Testis (tissue), 3 donors: ENCODE results near the gene FSTL5. TPM values are rescaled to one million over a fixed set of nuclear protein-coding genes. Genes with fewer than 3 reads are reported as not detected.

Experiments
- DNase-seq: peaks from one replicate; pipeline ENCODE4 v3.0.0-alpha.2; 2019
- H3K27ac ChIP-seq, 2 donors: fragments of 200-600 bp; sonication (generic); one replicate each; pipeline ENCODE4 v1.5.1; 2019
- H3K27me3 ChIP-seq: fragments of 200-600 bp; sonication (generic); one replicate; pipeline ENCODE4 v1.5.1; 2019
- H3K36me3 ChIP-seq: fragments of 200-600 bp; sonication (generic); one replicate; pipeline ENCODE4 v1.5.1; 2017; ENCODE audit warnings: low read depth; ENCODE audit errors: missing control alignments
- H3K4me1 ChIP-seq: fragments of 200-600 bp; sonication (generic); one replicate; pipeline ENCODE4 v1.5.1; 2019
- H3K4me3 ChIP-seq, 2 donors: fragments of 200-600 bp; sonication (generic); one replicate each; pipeline ENCODE4 v1.5.1; 2017 to 2019
- H3K9me3 ChIP-seq: fragments of 200-600 bp; sonication (generic); one replicate; pipeline ENCODE4 v1.5.1; 2017
- POLR2A ChIP-seq: fragments of 450-650 bp; IDR thresholded peaks from one replicate; pipeline ENCODE4 v1.6.1; 2017; ENCODE audit warnings: antibody characterized with exemption, mild to moderate bottlenecking, moderate library complexity
- WGBS, 2 donors: methylation state at CpG; one replicate each; pipeline ENCODE4 v1.1.5; 2018; 5-methylcytosine and 5-hydroxymethylcytosine counted together
- intact Hi-C: fragments of 100-400 bp; cut with DNase I; formaldehyde crosslinking; loops from one replicate; pipeline ENCODE4 v1.15.1; 2023; ENCODE audit warnings: low total_unique reads
- polyA plus RNA-seq: library from polyadenylated mRNA; stranded (reverse); fragments of 350-450 nt; fragmentation: Illumina TruSeq; extraction: RNeasy Lipid Tissue Mini Kit (QIAGEN cat#74804); gene quantifications from one replicate; pipeline ENCODE4 v1.2.3, GENCODE V29; 2014; ENCODE audit warnings: low read depth, low replicate concordance; ENCODE audit not compliant: insufficient read depth
- total RNA-seq, 2 donors: library from RNA; depleted of rRNA; stranded (reverse); fragments of >200 nt; gene quantifications; one replicate each; pipeline ENCODE4 v1.2.3, GENCODE V29; 2016
- TF ChIP-seq, protein P1 (sequence below), 3 experiments: fragments of 450-650 bp in 2 of 3; fragments of 200-600 bp in 1 of 3; sonication (generic) in 1 of 3; IDR thresholded peaks; one replicate each; pipeline ENCODE4 v1.5.1; 2016 to 2019; ENCODE audit warnings: antibody characterized with exemption in 3 of 3, mild to moderate bottlenecking in 2 of 3, moderate library complexity in 1 of 3

The FSTL5 gene
- total and polyA plus RNA-seq, 3 donors from 2014 or later: 0.57 to 1.0 (median 0.68) TPM

DNA sequence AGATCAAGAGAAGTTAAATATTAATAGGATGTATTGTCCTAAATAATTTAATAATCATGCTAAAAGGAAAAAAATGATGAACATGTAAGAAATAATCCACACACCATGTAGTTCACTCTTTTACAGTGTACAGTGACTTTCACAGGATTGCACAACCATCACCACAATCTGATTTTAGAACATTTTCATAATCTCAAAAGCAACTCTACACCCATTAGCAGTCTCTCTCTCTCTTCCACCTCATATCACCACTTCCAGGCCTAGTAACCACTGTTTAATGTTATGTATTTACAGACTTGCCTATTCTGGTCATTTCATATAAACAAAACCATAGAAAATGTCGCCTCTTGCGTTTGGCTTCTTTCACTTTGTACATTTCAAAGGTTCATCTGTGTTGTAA lies 153.4 kb downstream of the FSTL5 start:
- TF ChIP-seq POLR2A: no peak
- TF ChIP-seq, protein P1, sequence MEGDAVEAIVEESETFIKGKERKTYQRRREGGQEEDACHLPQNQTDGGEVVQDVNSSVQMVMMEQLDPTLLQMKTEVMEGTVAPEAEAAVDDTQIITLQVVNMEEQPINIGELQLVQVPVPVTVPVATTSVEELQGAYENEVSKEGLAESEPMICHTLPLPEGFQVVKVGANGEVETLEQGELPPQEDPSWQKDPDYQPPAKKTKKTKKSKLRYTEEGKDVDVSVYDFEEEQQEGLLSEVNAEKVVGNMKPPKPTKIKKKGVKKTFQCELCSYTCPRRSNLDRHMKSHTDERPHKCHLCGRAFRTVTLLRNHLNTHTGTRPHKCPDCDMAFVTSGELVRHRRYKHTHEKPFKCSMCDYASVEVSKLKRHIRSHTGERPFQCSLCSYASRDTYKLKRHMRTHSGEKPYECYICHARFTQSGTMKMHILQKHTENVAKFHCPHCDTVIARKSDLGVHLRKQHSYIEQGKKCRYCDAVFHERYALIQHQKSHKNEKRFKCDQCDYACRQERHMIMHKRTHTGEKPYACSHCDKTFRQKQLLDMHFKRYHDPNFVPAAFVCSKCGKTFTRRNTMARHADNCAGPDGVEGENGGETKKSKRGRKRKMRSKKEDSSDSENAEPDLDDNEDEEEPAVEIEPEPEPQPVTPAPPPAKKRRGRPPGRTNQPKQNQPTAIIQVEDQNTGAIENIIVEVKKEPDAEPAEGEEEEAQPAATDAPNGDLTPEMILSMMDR (IDR thresholded peaks at IDR 0.05): no peak
- no peaks in the 10 kb centered on the region for H3K36me3 ChIP-seq
- no peak overlapping the region for H3K4me3 ChIP-seq
- WGBS, 2 donors: 92% methylated on average over 2 of the region's 2 CpGs
- DNase-seq: no peak
- no peaks in the 10 kb centered on the region for H3K4me1 ChIP-seq
- no peaks in the 10 kb centered on the region for H3K9me3 ChIP-seq
- H3K27me3 ChIP-seq: no peaks in the 10 kb centered on the region
- intact Hi-C loops: no loop called here
- no peak overlapping the region for H3K27ac ChIP-seq

DNA sequence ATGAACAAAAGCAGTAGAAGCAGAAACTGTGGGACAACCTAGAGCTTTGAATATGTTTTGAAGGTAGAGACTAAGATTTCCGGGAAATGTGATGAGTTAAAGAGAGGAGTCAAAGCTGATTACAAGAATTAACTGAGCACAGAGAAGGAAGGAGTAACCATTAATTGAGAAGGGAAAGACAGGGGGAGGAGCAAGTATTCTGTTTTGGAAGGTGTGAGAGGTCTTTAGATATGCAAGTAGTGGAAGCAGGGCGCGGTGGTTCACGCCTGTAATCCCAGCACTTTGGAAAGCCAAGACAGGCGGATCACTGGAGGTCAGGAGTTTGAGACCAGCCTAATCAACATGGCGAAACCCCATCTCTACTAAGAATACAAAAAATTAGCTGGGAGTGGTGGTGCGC lies 171.5 kb downstream of the FSTL5 start:
- WGBS, 2 donors: 71 to 75% methylated on average over 7 of the region's 7 CpGs
- H3K27me3 ChIP-seq: no peaks in the 10 kb centered on the region
- DNase-seq: no peak
- no peak overlapping the region for H3K27ac ChIP-seq
- intact Hi-C loops: no loop called here
- H3K4me1 ChIP-seq: no peaks in the 10 kb centered on the region
- no peaks in the 10 kb centered on the region for H3K9me3 ChIP-seq
- no peak overlapping the region for H3K4me3 ChIP-seq
- H3K36me3 ChIP-seq: no peaks in the 10 kb centered on the region
- TF ChIP-seq, protein P1 (IDR thresholded peaks at IDR 0.05): no peak
- TF ChIP-seq POLR2A: no peak

DNA sequence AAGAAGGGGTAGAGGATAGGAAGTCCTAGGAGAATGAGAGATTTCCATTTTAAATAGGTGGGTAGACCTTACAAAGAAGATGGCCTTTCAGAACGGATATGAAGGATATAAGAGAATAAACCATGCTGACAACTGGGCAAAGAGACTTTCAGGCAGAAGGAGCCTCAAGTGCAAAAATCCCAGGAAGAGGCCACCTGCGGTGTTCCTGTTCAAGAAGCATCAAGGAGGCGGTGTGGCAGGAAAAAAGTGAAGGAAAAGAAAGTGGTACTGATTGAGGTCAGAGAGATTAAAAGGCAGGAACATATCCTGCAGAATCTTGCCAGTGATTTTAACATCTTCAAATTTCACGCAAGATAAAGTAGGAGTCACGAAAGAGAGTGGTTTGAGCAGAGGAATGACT lies 172.0 kb downstream of the FSTL5 start:
- no peak overlapping the region for H3K27ac ChIP-seq
- no peaks in the 10 kb centered on the region for H3K27me3 ChIP-seq
- intact Hi-C loops: no loop called here
- 69 to 72% methylated on average over 5 of the region's 5 CpGs for WGBS, 2 donors
- no peaks in the 10 kb centered on the region for H3K4me1 ChIP-seq
- H3K9me3 ChIP-seq: no peaks in the 10 kb centered on the region
- no peak for TF ChIP-seq POLR2A
- TF ChIP-seq, protein P1 (IDR thresholded peaks at IDR 0.05): no peak
- H3K4me3 ChIP-seq: no peak overlapping the region
- no peaks in the 10 kb centered on the region for H3K36me3 ChIP-seq
- DNase-seq: no peak

DNA sequence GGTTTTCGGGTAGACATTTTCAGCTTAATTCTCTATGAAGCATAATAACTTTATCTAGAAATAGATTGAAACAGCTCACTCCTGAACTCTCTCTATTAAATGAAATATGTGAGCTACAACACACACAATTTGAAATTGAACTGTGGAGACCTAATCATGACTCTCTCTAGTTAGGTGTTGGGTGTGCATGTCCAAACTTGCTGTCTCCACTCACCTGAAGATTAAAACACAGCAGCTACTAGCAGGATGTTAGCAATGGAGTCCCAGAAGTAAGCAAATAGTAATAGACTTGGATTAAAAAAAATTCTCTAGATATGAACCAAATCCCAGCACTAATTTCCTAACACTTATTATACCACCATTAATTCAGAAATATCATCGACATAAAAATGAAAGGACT lies 173.1 kb downstream of the FSTL5 start:
- intact Hi-C loops: no loop called here
- TF ChIP-seq POLR2A: no peak
- no peak for DNase-seq
- Histone ChIP-seq H3K27me3 (no peaks in the 10 kb centered on the region), H3K4me3 (no peak overlapping the region), H3K4me1 (no peaks in the 10 kb centered on the region), H3K36me3 (no peaks in the 10 kb centered on the region), H3K27ac (no peak overlapping the region), H3K9me3 (no peaks in the 10 kb centered on the region)
- WGBS, 2 donors: 70 to 87% methylated on average over 2 of the region's 2 CpGs

DNA sequence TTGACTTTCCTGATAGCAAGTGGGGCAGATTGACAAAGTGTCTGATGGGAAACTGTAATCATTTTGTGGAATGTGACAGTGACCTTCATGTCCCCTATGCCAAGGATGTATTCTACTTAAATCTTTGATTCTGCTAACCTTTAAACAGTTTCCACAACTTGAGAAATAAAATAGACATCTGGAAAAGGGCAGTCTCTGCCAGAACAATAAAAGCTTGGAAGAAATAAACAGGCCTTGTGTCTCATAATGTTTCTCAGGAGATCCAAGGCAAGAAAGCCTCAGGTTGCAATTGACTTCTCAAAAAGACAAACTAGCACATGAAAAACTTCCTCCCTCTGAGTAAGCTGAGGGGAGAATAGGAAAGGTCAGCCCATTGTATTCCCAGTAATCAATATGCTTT lies 174.9 kb downstream of the FSTL5 start:
- intact Hi-C loops: no loop called here
- Histone ChIP-seq H3K4me3 (no peak overlapping the region), H3K9me3 (no peaks in the 10 kb centered on the region), H3K4me1 (no peaks in the 10 kb centered on the region), H3K27me3 (no peaks in the 10 kb centered on the region), H3K27ac (no peak overlapping the region), H3K36me3 (no peaks in the 10 kb centered on the region)
- DNase-seq: no peak
- TF ChIP-seq, protein P1 (IDR thresholded peaks at IDR 0.05): no peak
- no peak for TF ChIP-seq POLR2A
